ENCODE data around the gene PRCD. TPM values are rescaled to one million over a fixed set of nuclear protein-coding genes. Genes with fewer than 3 reads are reported as not detected.

Gene PRCD
- total RNA-seq, 5 donors from 2014 or later (not counting 1 experiment from before 2014, with no cell fraction given): 0.66 to 1.3 (median 0.92) TPM

DNA sequence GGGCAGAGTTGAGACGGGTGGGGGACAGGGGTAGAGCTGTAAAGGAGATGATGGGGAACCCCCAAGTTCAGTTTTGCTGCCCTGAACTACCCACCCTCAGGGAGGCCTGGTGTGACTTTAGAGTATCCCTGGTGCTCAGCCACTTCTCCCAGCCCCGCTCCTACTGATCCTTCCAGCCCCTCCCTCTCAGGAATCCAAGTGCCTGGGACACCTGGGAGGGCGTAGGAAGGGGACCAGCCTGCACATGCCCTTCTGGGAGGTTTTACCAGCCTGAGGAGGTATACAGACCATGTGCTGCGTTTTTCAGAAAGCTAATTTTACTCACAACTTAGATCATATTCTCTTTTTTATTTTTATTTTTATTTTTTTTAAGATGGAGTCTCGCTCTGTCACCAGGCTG lies 41.7 kb downstream of the PRCD start:
- H3K27ac Mint-ChIP-seq: no peak overlapping the region
- Histone ChIP-seq H3K27ac (ENCODE audit: low read length) (no peak overlapping the region), H3K36me3 (ENCODE audit: control insufficient read depth in 2 of 2, extremely low read depth in 1 of 2, insufficient read depth in 1 of 2, low read length in 1 of 2) (no peaks in the 10 kb centered on the region), H3K27me3 (replicated peaks in 1 of 2; ENCODE audit: control insufficient read depth in 2 of 2, extremely low read depth in 1 of 2, insufficient read depth in 2 of 2, low read length in 1 of 2) (peaks cover 3 to 30% of the 10 kb centered on the region in 2 experiments), H3K9me3 (no peaks in the 10 kb centered on the region), H3K4me1 (ENCODE audit: control insufficient read depth in 1 of 2, extremely low read depth in 1 of 2, insufficient read depth in 2 of 2, low read length in 2 of 2) (peaks cover 6 to 20% of the 10 kb centered on the region in 2 experiments), H3K4me3 (ENCODE audit: control insufficient read depth in 1 of 2, extremely low read depth in 1 of 2, low read length in 1 of 2) (no peak overlapping the region)
- ChIA-PET POLR2A (interaction anchor here in 1 of 2 donors (0.5 kb wide), 1 partner anchor 103 kb away, joined by 3 read pairs; no protein-coding TSS in a partner anchor), CTCF (no interaction called here)
- no peaks in the 10 kb centered on the region for H3K36me3 Mint-ChIP-seq
- peaks cover 11 to 20% of the 10 kb centered on the region in 2 donors for H3K27me3 Mint-ChIP-seq
- no CpG with 5 or more reads among the region's 5 CpGs for WGBS (ENCODE audit: insufficient coverage)
- H3K4me1 Mint-ChIP-seq: peaks cover 0 to 13% (median 10%) of the 10 kb centered on the region in 3 donors
- no peak overlapping the region for H3K4me3 Mint-ChIP-seq
- DNase-seq (no peak), ATAC-seq (replicated peaks in 1 of 4) (no peak)
- no peaks in the 10 kb centered on the region for H3K9me3 Mint-ChIP-seq

DNA sequence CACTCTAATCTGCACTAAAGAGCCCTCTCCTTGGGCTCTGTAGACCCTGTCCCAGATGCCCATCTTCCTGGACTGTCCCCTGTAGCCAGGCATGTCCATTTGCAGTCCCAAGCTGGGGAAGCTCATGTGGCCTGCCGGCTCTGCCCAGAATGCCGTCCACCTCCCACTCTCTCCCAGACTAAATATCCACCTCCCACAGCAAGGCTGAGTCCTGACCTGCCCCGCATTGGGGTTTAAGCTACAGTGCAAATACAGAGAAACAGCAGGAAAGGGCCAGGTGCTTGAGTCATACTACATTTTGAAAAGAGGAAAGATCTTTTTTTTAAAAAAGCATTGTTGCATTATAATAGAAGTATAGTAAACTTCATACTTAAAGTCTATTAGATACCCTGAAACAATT lies 42.8 kb downstream of the PRCD start:
- Histone ChIP-seq H3K27me3 (replicated peaks in 1 of 2; ENCODE audit: control insufficient read depth in 2 of 2, extremely low read depth in 1 of 2, insufficient read depth in 2 of 2, low read length in 1 of 2) (peaks cover 9 to 41% of the 10 kb centered on the region in 2 experiments), H3K36me3 (ENCODE audit: control insufficient read depth in 2 of 2, extremely low read depth in 1 of 2, insufficient read depth in 1 of 2, low read length in 1 of 2) (no peaks in the 10 kb centered on the region), H3K9me3 (no peaks in the 10 kb centered on the region), H3K4me3 (ENCODE audit: control insufficient read depth in 1 of 2, extremely low read depth in 1 of 2, low read length in 1 of 2) (no peak overlapping the region), H3K4me1 (ENCODE audit: control insufficient read depth in 1 of 2, extremely low read depth in 1 of 2, insufficient read depth in 2 of 2, low read length in 2 of 2) (peaks cover 6 to 26% of the 10 kb centered on the region in 2 experiments), H3K27ac (ENCODE audit: low read length) (no peak overlapping the region)
- ChIA-PET CTCF (interaction anchor here in 1 of 2 donors (0.5 kb wide), 1 partner anchor 1706 kb away, joined by 3 read pairs; no protein-coding TSS in a partner anchor), POLR2A (no interaction called here)
- no peak for ATAC-seq (replicated peaks in 1 of 4)
- WGBS (ENCODE audit: insufficient coverage): no CpG with 5 or more reads among the region's 3 CpGs
- H3K36me3 Mint-ChIP-seq: no peaks in the 10 kb centered on the region
- no peaks in the 10 kb centered on the region for H3K9me3 Mint-ChIP-seq
- H3K4me1 Mint-ChIP-seq: peaks cover 6 to 17% (median 17%) of the 10 kb centered on the region in 3 donors
- no peak for DNase-seq
- H3K4me3 Mint-ChIP-seq: no peak overlapping the region
- H3K27me3 Mint-ChIP-seq: peaks cover 19 to 30% of the 10 kb centered on the region in 2 donors
- H3K27ac Mint-ChIP-seq: no peak overlapping the region

DNA sequence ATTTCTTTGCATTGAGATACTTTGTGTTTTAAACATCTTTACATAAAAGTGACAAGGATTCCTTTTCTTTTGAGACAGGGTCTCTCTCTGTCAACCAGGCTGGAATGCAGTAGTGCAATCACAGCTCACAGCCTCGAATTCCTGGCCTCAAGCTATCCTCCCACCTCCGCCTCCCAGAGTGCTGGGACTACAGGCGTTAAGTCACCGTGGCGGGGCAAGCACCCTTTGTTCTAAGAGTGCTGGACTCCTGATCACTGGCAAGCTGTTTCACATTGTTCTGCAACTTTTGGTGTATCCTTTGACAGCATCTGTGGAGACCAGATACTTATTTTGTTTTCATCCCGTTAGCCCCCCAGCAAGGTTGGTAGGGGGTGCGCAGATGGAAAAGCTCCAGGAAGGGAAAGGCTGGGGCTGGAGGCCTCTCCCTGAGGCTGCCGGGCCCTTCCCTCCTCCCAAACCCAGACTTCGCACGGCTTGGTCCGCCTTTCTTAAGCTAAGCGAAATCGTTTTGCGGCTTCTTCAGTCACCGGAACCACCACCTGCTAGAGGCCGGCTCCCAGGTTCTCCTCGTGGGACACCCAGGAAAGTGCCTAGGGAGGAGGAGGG lies 44.7 kb downstream of the PRCD start:
- POLR2A ChIA-PET: interaction anchor here in 1 of 2 donors (0.6 kb wide), 3 partner anchors 22 to 1197 kb away, joined by 3 to 8 read pairs (median 4); no protein-coding TSS in a partner anchor
- peaks cover 6% of the 10 kb centered on the region for H3K36me3 Mint-ChIP-seq
- peaks cover 6 to 17% (median 17%) of the 10 kb centered on the region in 3 donors for H3K4me1 Mint-ChIP-seq
- CTCF ChIA-PET: no interaction called here
- WGBS (ENCODE audit: insufficient coverage): 56% methylated on average over 7 of the region's 17 CpGs
- Histone ChIP-seq H3K27me3 (replicated peaks in 1 of 2; ENCODE audit: control insufficient read depth in 2 of 2, extremely low read depth in 1 of 2, insufficient read depth in 2 of 2, low read length in 1 of 2) (peaks cover 11 to 51% of the 10 kb centered on the region in 2 experiments), H3K36me3 (ENCODE audit: control insufficient read depth in 2 of 2, extremely low read depth in 1 of 2, insufficient read depth in 1 of 2, low read length in 1 of 2) (no peaks in the 10 kb centered on the region), H3K9me3 (no peaks in the 10 kb centered on the region), H3K27ac (ENCODE audit: low read length) (no peak overlapping the region), H3K4me1 (ENCODE audit: control insufficient read depth in 1 of 2, extremely low read depth in 1 of 2, insufficient read depth in 2 of 2, low read length in 2 of 2) (peaks cover 6 to 26% of the 10 kb centered on the region in 2 experiments), H3K4me3 (ENCODE audit: control insufficient read depth in 1 of 2, extremely low read depth in 1 of 2, low read length in 1 of 2) (peak overlapping the region; percentile 47 to 58)
- peak overlapping the region; percentile 57 to 76 (median 73) for H3K4me3 Mint-ChIP-seq
- ATAC-seq (replicated peaks in 1 of 4) (peak in 2 of 4 experiments; percentile 6 to 8), DNase-seq (no peak)
- peaks cover 35 to 46% of the 10 kb centered on the region in 2 donors for H3K27me3 Mint-ChIP-seq
- no peaks in the 10 kb centered on the region for H3K9me3 Mint-ChIP-seq
- H3K27ac Mint-ChIP-seq: no peak overlapping the region

DNA sequence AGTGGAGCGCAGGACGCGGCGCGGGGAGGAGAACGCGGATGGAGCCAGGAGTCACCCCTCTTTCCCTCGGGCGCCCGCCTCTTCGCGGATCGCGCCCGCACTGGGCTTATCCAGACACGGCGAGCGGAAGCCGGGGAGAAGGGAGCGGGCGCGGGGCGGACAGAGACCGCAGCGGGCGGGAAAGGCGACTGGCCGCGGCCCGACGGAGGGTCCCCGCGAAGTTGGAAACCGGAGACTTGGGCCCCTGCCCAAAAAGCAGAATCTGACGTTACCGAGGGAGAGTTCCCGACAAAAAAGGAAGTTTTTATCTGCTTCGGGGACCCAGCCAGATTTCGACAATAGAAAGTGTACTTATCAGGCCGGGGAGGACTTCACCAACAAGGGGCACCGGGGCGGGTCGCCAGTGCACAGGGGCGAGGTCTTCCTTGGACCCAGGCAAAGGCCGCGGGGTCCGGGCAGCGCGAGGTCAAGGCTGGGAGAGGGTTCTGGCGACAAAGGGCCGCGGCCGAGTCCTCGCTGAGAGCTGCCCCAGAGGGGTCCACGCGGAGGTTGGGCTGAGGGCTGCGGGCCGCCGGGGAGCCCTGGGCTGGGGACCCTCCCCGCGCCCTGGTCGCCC lies 45.3 kb downstream of the PRCD start:
- no peak overlapping the region for H3K27ac Mint-ChIP-seq
- Histone ChIP-seq H3K36me3 (ENCODE audit: control insufficient read depth in 2 of 2, extremely low read depth in 1 of 2, insufficient read depth in 1 of 2, low read length in 1 of 2) (no peaks in the 10 kb centered on the region), H3K4me1 (ENCODE audit: control insufficient read depth in 1 of 2, extremely low read depth in 1 of 2, insufficient read depth in 2 of 2, low read length in 2 of 2) (peaks cover 6 to 26% of the 10 kb centered on the region in 2 experiments), H3K4me3 (ENCODE audit: control insufficient read depth in 1 of 2, extremely low read depth in 1 of 2, low read length in 1 of 2) (peak overlapping the region; percentile 47 to 58), H3K27me3 (replicated peaks in 1 of 2; ENCODE audit: control insufficient read depth in 2 of 2, extremely low read depth in 1 of 2, insufficient read depth in 2 of 2, low read length in 1 of 2) (peaks cover 11 to 53% of the 10 kb centered on the region in 2 experiments), H3K27ac (ENCODE audit: low read length) (no peak overlapping the region), H3K9me3 (no peaks in the 10 kb centered on the region)
- WGBS (ENCODE audit: insufficient coverage): 1% methylated on average over 53 of the region's 62 CpGs
- CTCF ChIA-PET: interaction anchor here in 1 of 2 donors (1.5 kb wide), 1 partner anchor 28 kb away, joined by 5 read pairs; no protein-coding TSS in a partner anchor
- H3K4me3 Mint-ChIP-seq: peak overlapping the region; percentile 57 to 76 (median 73)
- POLR2A ChIA-PET: interaction anchor here in 1 of 2 donors (0.6 kb wide), 3 partner anchors 22 to 1198 kb away, joined by 3 to 8 read pairs (median 4); no protein-coding TSS in a partner anchor
- ATAC-seq (replicated peaks in 1 of 4) (peak in 2 of 4 experiments; percentile 29 to 43), DNase-seq (peak in 2 of 35 experiments; percentile 9 to 33)
- no peaks in the 10 kb centered on the region for H3K9me3 Mint-ChIP-seq
- peaks cover 6 to 17% (median 14%) of the 10 kb centered on the region in 3 donors for H3K4me1 Mint-ChIP-seq
- peaks cover 6% of the 10 kb centered on the region for H3K36me3 Mint-ChIP-seq
- peaks cover 37 to 50% of the 10 kb centered on the region in 2 donors for H3K27me3 Mint-ChIP-seq

DNA sequence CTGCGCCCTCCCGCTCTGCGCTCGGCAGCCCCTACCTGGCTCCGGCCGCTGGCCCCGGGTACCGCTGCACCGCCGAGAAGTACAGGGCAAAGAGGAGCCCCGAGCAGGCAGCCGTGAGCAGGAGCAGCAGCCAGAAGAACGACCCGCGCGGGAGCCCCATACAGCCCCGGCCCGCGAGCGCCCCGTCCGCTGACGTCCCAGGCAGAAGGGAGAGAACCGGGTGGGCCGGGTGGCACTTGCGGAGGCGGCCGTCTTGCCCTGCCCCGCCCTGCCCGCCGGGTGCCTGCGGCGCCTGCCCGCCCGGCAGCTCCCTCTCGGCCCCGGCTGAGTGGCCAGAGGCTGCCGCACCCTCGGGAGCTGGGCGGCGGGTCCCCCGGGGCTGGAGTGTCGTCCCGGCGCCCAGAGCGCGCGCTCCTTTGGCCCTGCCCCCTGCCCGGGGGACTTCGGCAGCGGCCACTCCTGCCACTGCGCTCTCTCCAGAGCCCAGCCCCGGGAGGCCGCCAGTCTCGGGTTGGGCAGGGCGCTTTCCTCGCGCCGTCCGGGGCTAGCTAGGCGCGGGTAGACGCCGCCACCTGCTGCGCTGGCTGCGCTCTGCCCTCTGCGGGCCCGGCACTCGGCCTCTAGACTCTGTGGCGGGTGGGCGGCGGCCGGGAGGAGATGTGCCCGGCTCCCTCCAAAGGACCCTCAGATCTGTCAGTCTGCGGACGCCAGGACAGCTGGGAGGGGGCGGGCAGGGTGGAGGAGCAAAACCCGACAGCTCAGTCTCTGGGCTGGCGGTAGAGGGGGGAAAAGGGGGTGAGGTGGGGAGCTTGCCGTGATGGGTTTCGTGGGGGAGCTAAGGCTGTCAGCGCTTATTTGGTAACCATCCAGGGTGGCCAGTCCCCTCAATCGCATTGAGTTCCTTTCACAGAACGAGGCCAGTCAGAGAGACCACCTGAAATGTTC lies 46.1 kb downstream of the PRCD start, which contains the start of gene ST6GALNAC2:
Gene ST6GALNAC2 (minus strand): TSS at position 212 of the 945 bp plus-strand sequence. CDS start 52 bp downstream, at position 160.
- H3K27ac Mint-ChIP-seq: no peak within 1 kb of the TSS
- H3K36me3 Mint-ChIP-seq: peaks cover 6% of the 10 kb centered on the region
- ATAC-seq (replicated peaks in 1 of 4) (peak; percentile 75 to 79 (median 78)), DNase-seq (peak in 24 of 35 experiments; percentile 9 to 69 (median 34))
- no peaks in the 10 kb centered on the region for H3K9me3 Mint-ChIP-seq
- H3K36me3 ChIP-seq (ENCODE audit: control insufficient read depth in 2 of 2, extremely low read depth in 1 of 2, insufficient read depth in 1 of 2, low read length in 1 of 2): no peaks in the 10 kb centered on the region
- WGBS (ENCODE audit: insufficient coverage): 1% methylated on average over 75 of the region's 84 CpGs
- CTCF ChIA-PET: interaction anchor here in 1 of 2 donors (0.6 to 1.5 kb wide), 4 partner anchors 28 to 167 kb away, joined by 3 to 5 read pairs (median 3); no protein-coding TSS in a partner anchor
- H3K27ac ChIP-seq (ENCODE audit: low read length): no peak within 1 kb of the TSS
- H3K4me3 Mint-ChIP-seq: peak within 1 kb of the TSS; percentile 57 to 76 (median 73)
- H3K27me3 ChIP-seq (replicated peaks in 1 of 2; ENCODE audit: control insufficient read depth in 2 of 2, extremely low read depth in 1 of 2, insufficient read depth in 2 of 2, low read length in 1 of 2): peaks cover 11 to 55% of the 10 kb centered on the region in 2 experiments
- peak within 1 kb of the TSS; percentile 47 to 58 for H3K4me3 ChIP-seq (ENCODE audit: control insufficient read depth in 1 of 2, extremely low read depth in 1 of 2, low read length in 1 of 2)
- H3K9me3 ChIP-seq: no peaks in the 10 kb centered on the region
- H3K4me1 Mint-ChIP-seq: peaks cover 6 to 17% (median 14%) of the 10 kb centered on the region in 3 donors
- peaks cover 6 to 26% of the 10 kb centered on the region in 2 experiments for H3K4me1 ChIP-seq (ENCODE audit: control insufficient read depth in 1 of 2, extremely low read depth in 1 of 2, insufficient read depth in 2 of 2, low read length in 2 of 2)
- POLR2A ChIA-PET: interaction anchor here (0.5 to 0.7 kb wide), 3 partner anchors 9 to 344 kb away, joined by 3 to 4 read pairs (median 3); no protein-coding TSS in a partner anchor
- H3K27me3 Mint-ChIP-seq: peaks cover 37 to 50% of the 10 kb centered on the region in 2 donors

Measured in T-cell (primary cell).